GM18502 (cell line): ENCODE measurements around the gene NR3C2.

Experiments
- ATAC-seq: cut with Tn5 transposase; IDR thresholded peaks from one replicate; pipeline ENCODE4 v1.9.1; 2021; ENCODE audit warnings: mild to moderate bottlenecking; ENCODE audit not compliant: unreplicated experiment, poor library complexity

NR3C2 gene

DNA sequence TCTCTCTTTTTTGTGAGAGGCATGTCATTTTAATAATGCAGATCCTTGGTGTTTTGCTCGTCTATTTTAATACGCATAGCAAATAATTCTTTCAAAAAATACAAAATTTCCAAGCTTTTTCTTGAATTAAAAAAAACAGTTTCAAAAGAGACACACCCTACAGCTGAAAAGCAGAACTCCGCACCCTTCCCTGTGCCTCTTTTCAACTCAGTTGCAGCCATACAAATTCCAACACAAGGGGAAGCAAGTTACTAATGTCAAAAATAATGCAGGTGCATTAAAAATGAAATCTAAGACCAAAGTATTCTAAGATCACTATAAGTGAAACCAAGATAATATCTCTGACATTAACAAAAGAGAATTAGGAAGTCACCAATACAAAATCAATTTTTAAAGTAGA, 66.6 kb downstream of the NR3C2 start:
- ATAC-seq, result no peak

- ATAC-seq, result no peak
Observed at GRCh38 chr4:148373093-148373492, 69.1 kb downstream of the NR3C2 start.

DNA sequence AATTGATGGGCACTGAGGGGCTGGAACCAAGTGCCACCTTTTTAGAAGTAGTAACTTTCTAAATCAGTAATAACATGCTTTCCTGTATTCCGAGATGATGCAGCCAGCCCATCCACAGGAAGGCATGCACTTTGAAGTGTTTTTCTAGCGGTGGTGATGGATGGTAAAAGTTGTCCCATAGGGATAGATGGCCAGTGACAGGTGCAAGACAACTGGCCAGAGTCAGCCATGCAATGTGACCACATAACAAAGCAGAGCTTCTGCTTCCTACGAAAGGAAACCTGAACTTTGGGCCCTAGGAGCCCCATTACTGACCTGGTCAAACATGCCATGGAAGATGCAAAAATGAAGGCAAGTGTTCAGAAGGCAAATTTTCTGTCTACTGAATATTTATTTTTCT, 72.3 kb downstream of the NR3C2 start:
- ATAC-seq, result no peak

GRCh38 chr4:148367756-148368155, 74.5 kb downstream of the NR3C2 start:
- ATAC-seq, result no peak

- ATAC-seq, result no peak
Observed at GRCh38 chr4:148366251-148366650, 76.0 kb downstream of the NR3C2 start.

GRCh38 chr4:148364525-148364924, 77.7 kb downstream of the NR3C2 start:
- ATAC-seq, result no peak

DNA sequence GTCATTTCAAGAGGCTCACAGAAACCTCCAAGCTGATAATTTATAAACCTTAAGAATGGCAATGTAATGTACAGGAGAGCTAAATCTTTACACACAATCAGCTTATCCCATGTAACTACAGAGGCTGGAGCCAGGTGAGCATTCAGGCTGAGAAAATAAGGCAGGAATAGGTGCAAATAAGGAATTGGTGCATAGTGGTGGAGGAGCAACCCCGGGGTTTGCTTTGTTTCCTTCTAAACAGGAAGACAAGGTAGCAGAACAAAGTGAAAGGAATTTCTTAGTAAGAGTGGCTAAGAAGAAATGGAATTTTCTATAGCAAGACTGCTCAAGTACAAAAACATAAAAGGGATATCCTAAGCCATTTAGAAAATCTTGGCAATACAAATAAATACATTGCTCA, 82.4 kb downstream of the NR3C2 start:
- ATAC-seq, result no peak

DNA sequence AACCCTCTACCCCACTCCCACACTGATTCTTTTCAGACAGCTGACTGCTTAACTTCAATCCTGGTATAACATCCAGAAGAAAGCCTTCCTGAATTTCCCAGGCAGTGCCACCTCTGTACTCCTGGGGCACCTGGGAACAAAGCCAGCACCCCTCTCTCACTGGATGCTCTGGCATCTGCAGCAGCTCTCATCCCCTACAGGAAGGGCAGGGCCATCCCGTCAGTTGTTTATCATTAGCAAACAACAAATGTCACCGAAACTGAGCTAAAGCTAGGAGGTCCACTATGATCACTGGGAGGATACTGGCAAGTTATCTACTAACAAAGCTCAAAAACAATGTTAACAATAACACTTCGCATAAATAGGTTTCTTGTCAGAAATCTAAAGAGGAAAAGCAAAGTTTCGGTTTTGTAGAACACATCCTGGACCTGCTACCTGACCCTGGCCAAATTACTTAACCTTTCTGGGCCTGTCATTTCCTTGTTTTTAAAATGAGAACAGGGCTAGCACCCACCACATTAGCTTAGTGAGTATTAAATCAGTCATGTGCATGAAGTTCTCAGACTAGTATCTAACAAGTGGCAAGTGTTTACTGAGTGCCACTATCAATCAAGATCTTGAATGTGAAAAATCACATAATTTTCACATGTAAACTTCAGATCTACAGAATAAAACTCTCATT, 86.6 kb downstream of the NR3C2 start:
- no peak for ATAC-seq

DNA sequence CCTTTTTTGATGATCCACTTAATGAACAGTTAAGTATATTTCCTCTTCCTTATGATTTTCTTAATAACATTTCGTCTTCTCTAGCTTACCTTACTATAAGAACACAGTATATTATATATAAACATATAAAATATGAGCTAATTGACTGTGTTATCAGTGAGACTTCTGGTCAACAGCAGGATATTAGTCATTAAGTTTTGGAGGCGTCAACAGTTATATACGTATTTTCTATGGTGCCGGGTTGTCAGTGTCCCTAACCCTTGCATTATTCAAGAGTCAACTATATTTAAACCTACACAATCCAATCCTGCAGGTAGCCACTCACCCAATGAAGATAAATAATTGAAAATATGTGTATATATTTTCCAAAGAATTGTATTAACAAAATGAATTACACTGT, 88.0 kb downstream of the NR3C2 start:
- no peak for ATAC-seq

DNA sequence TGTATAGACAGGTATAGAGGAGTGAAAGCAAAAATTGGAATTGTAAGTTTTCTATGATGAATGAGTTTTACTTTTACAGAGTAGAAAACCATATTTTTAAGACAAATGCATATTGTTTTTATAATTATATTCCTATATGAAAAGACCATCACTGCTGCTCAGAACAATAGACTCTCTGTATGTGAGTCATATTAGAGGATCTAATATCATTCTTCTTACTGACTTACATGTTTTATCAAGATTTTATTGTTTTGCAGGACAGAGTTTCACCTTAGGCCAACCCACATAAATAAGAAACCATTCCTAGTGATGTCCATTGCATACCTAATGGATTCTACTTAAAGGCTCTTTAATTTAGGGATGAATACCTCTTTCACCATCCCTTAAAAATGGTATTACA, 88.6 kb downstream of the NR3C2 start:
- ATAC-seq, result no peak

GRCh38 chr4:148349153-148349552, 93.1 kb downstream of the NR3C2 start:
- no peak for ATAC-seq

DNA sequence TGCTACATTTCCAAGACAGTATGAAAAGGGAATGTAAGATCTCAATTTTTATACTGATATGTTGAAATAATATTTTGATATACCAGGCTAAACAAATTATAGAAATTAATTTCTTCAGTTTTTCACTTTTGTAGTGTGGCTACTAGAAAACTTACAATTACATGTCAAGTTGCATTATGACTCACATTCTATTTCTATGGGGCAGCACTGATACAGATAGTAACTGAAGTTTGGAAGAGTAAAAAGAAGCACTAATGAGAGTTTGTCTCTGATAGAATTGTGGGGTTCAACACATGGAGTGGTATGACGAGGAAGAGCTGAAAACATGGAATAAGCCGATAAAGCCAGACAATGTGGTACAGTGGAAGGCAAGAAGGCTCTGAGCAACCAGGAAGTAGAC, 95.6 kb downstream of the NR3C2 start:
- no peak for ATAC-seq

DNA sequence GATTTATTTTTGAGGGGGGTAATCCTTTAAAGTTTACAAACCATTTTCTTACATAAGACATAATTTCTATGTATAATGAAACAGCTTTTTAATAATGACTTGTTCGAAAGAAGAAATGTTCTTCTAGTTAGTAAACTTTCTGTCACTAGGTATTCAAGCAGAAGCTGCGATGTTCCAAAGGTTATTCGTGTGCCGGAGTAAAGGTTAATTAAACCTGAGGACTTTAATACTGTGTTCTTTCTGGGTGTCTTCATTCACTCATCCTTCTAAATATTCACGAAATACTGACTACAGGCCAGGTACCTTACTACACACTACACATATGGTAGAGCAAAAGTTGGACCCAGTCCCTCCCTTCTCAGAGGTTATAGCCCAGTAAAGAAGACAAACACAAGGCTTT, 96.7 kb downstream of the NR3C2 start:
- ATAC-seq, result no peak

DNA sequence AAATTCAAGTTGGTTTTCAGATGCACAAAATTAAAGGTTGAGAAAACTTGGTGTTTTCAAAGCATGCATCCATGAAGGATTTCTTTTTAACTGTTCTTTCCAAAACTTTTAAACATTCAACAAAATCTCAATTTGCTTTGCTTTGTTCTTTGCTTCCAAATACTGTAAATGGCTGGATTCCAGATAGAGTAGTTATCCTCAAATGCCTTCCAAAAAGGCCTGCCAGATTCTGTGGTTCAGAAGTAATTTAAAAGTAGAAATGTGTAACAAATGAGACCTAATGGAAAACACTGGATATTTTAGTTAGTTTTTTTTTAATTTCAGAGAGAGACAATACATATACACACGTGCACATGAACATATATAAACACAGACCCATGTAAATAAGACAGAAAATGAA, 97.3 kb downstream of the NR3C2 start:
- no peak for ATAC-seq

- no peak for ATAC-seq
Observed at GRCh38 chr4:148344352-148344751, 97.9 kb downstream of the NR3C2 start.

- no peak for ATAC-seq
Observed at GRCh38 chr4:148341980-148342800, 100.0 kb downstream of the NR3C2 start.

DNA sequence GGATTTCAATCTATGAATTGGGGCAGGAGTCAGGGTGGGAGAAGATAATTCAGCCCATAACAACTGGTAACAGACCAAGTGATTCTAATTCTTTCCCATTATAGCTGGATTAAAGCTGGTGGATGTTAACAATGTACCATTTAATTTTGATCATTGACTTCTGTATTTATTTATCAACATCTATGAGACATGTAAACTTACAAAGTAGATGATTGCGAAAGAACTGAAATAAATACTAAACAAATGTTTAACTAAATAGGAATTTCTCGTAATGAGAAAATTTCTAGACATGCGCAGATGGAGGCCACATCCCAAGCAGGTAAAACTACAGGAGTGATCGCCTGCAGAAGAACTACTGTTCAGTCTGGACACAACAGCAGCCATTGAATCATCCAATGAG, 107.1 kb downstream of the NR3C2 start:
- ATAC-seq, result no peak

GRCh38 chr4:148333265-148333664, 108.9 kb downstream of the NR3C2 start:
- ATAC-seq, result no peak

DNA sequence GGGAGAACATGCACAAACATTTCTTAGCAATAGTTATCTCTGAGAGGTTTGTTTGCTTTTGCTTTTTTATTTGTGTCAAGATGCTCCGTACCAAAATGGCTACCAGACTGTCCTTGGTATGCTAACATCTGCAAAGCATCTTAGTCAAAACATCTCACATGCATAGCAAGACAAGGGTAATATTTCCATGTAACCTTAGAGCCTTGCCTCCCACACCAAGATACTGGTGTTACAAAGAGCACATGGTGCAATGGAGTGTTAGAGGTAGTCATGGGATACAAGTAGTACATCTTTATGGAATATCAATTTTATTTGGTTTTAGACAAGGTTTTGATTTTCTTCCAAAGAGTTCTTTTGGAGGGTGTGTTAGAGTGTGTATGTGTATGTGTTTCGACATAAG, 109.7 kb downstream of the NR3C2 start:
- no peak for ATAC-seq

GRCh38 chr4:148330724-148331123, 111.5 kb downstream of the NR3C2 start:
- no peak for ATAC-seq

DNA sequence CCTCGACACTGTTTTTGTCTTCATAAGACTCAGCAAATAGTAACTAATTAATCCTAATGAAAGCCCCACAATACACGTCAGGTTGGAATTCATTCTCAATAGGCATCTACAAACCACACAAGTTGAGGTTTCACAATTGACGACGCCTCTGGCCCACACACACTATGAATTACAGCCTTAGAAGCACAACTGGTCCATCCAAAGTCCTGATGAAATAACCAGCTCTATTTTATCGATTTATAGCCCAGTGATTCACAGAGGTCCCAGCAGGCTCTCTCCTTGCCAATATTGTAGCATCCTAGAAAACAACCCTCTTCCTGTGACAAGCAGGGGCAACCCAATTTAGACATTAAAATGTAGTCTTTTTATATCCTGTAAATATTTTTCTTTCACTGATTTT, 112.1 kb downstream of the NR3C2 start:
- ATAC-seq, result no peak

DNA sequence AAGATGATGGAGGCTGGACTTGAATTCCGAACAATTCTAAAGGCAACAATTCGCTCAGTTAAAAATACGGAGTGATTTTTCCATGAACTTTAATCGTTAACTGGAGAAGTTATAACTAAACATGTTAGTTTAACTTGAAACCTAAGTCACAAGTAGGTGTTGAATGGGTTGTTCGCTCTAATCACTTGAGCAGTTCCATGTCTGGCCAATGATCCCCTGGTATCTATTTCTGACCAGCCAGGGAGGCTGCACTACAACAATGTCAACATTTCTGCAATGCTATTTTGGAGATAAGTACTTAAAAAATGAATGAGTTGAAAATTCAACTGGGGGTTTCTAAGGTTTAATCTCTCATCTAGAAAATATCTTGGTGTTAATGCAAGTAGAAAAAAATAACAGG, 112.5 kb downstream of the NR3C2 start:
- ATAC-seq, result no peak
